Measurements from ENCODE around the gene VWA5A. TPM values are rescaled to one million over a fixed set of nuclear protein-coding genes. Genes with fewer than 3 reads are reported as not detected.

VWA5A gene
- total RNA-seq, 1 donor from 2014 or later, result 8.7 TPM

GRCh38 chr11:124081483-124081882 lies 33.8 kb upstream of the VWA5A start:
- H3K27ac ChIP-seq (ENCODE audit: low read depth, low read length), result no peak overlapping the region
- no peaks in the 10 kb centered on the region for H3K36me3 ChIP-seq (ENCODE audit: insufficient read depth, low read length)
- no peaks in the 10 kb centered on the region for H3K9me3 ChIP-seq (ENCODE audit: insufficient read depth, low read depth, low read length)
- H3K4me2 ChIP-seq (ENCODE audit: low read length), result no peak overlapping the region
- no peak overlapping the region for H3K9ac ChIP-seq (ENCODE audit: low read length)
- peaks cover 2% of the 10 kb centered on the region for H3K27me3 ChIP-seq (ENCODE audit: insufficient read depth, low read length)
- no peak overlapping the region for H3K4me3 ChIP-seq (ENCODE audit: insufficient read depth, low read depth, low read length)
- Mint-ChIP-seq H3K4me3 (ENCODE audit: unreplicated experiment) (no peak overlapping the region), H3K9me3 (ENCODE audit: unreplicated experiment) (peaks cover 2% of the 10 kb centered on the region), H3K4me1 (ENCODE audit: low read depth, unreplicated experiment) (peaks cover 7% of the 10 kb centered on the region), H3K27ac (ENCODE audit: unreplicated experiment) (no peak overlapping the region), H3K27me3 (ENCODE audit: low read depth, unreplicated experiment) (peaks cover 4% of the 10 kb centered on the region), H3K36me3 (ENCODE audit: low read depth, unreplicated experiment) (no peaks in the 10 kb centered on the region)
- DNase-seq (ENCODE audit: low read depth), result no peak
- H2AFZ ChIP-seq (ENCODE audit: low read depth, low read length), result no peak overlapping the region
- H3K79me2 ChIP-seq (ENCODE audit: insufficient read depth, low read length), result no peaks in the 10 kb centered on the region
- H4K20me1 ChIP-seq (ENCODE audit: insufficient read depth, low read length), result no peaks in the 10 kb centered on the region
- FAIRE-seq, result no peak
- TF ChIP-seq CTCF (IDR thresholded peaks at IDR 0.05; ENCODE audit: insufficient read depth, low read depth, low read length) (no peak), EZH2 (IDR thresholded peaks at IDR 0.05; ENCODE audit: insufficient read depth, low read length) (no peak)
- no peaks in the 10 kb centered on the region for H3K4me1 ChIP-seq (ENCODE audit: insufficient read depth, low read length)

GRCh38 chr11:124082371-124082770 lies 32.9 kb upstream of the VWA5A start:
- Histone ChIP-seq H3K9ac (ENCODE audit: low read length) (no peak overlapping the region), H3K4me1 (ENCODE audit: insufficient read depth, low read length) (no peaks in the 10 kb centered on the region), H3K9me3 (ENCODE audit: insufficient read depth, low read depth, low read length) (no peaks in the 10 kb centered on the region), H3K27me3 (ENCODE audit: insufficient read depth, low read length) (peaks cover 2% of the 10 kb centered on the region), H3K79me2 (ENCODE audit: insufficient read depth, low read length) (no peaks in the 10 kb centered on the region), H3K36me3 (ENCODE audit: insufficient read depth, low read length) (no peaks in the 10 kb centered on the region), H3K4me2 (ENCODE audit: low read length) (no peak overlapping the region), H4K20me1 (ENCODE audit: insufficient read depth, low read length) (no peaks in the 10 kb centered on the region), H3K27ac (ENCODE audit: low read depth, low read length) (no peak overlapping the region), H3K4me3 (ENCODE audit: insufficient read depth, low read depth, low read length) (no peak overlapping the region), H2AFZ (ENCODE audit: low read depth, low read length) (no peak overlapping the region)
- Mint-ChIP-seq H3K27ac (ENCODE audit: unreplicated experiment) (no peak overlapping the region), H3K27me3 (ENCODE audit: low read depth, unreplicated experiment) (peaks cover 6% of the 10 kb centered on the region), H3K36me3 (ENCODE audit: low read depth, unreplicated experiment) (no peaks in the 10 kb centered on the region), H3K4me3 (ENCODE audit: unreplicated experiment) (no peak overlapping the region), H3K4me1 (ENCODE audit: low read depth, unreplicated experiment) (peaks cover 7% of the 10 kb centered on the region), H3K9me3 (ENCODE audit: unreplicated experiment) (peaks cover 1% of the 10 kb centered on the region)
- TF ChIP-seq CTCF (IDR thresholded peaks at IDR 0.05; ENCODE audit: insufficient read depth, low read depth, low read length) (no peak), EZH2 (IDR thresholded peaks at IDR 0.05; ENCODE audit: insufficient read depth, low read length) (no peak)
- DNase-seq (ENCODE audit: low read depth), result no peak
- no peak for FAIRE-seq

GRCh38 chr11:124085583-124085982 lies 29.7 kb upstream of the VWA5A start:
- H3K27me3 ChIP-seq (ENCODE audit: insufficient read depth, low read length), result peaks cover 2% of the 10 kb centered on the region
- Mint-ChIP-seq H3K36me3 (ENCODE audit: low read depth, unreplicated experiment) (no peaks in the 10 kb centered on the region), H3K4me1 (ENCODE audit: low read depth, unreplicated experiment) (peaks cover 3% of the 10 kb centered on the region), H3K9me3 (ENCODE audit: unreplicated experiment) (no peaks in the 10 kb centered on the region), H3K4me3 (ENCODE audit: unreplicated experiment) (no peak overlapping the region), H3K27ac (ENCODE audit: unreplicated experiment) (no peak overlapping the region), H3K27me3 (ENCODE audit: low read depth, unreplicated experiment) (peaks cover 6% of the 10 kb centered on the region)
- TF ChIP-seq CTCF (IDR thresholded peaks at IDR 0.05; ENCODE audit: insufficient read depth, low read depth, low read length) (no peak), EZH2 (IDR thresholded peaks at IDR 0.05; ENCODE audit: insufficient read depth, low read length) (no peak)
- no peaks in the 10 kb centered on the region for H3K36me3 ChIP-seq (ENCODE audit: insufficient read depth, low read length)
- H3K4me3 ChIP-seq (ENCODE audit: insufficient read depth, low read depth, low read length), result no peak overlapping the region
- no peak overlapping the region for H3K4me2 ChIP-seq (ENCODE audit: low read length)
- FAIRE-seq (no peak), DNase-seq (ENCODE audit: low read depth) (peak; percentile 24)
- no peaks in the 10 kb centered on the region for H3K9me3 ChIP-seq (ENCODE audit: insufficient read depth, low read depth, low read length)
- H4K20me1 ChIP-seq (ENCODE audit: insufficient read depth, low read length), result no peaks in the 10 kb centered on the region
- H3K79me2 ChIP-seq (ENCODE audit: insufficient read depth, low read length), result no peaks in the 10 kb centered on the region
- no peak overlapping the region for H2AFZ ChIP-seq (ENCODE audit: low read depth, low read length)
- H3K4me1 ChIP-seq (ENCODE audit: insufficient read depth, low read length), result no peaks in the 10 kb centered on the region
- H3K9ac ChIP-seq (ENCODE audit: low read length), result no peak overlapping the region
- no peak overlapping the region for H3K27ac ChIP-seq (ENCODE audit: low read depth, low read length)

Data from astrocyte (in vitro differentiated cells and primary cell).